Tibial nerve (tissue), 4 donors: Measurements from ENCODE around the gene TULP4. TPM values are rescaled to one million over a fixed set of nuclear protein-coding genes. Genes with fewer than 3 reads are reported as not detected.
"Not testable (repeated sequence)": the region's sequence is repeated elsewhere in the genome, so short reads cannot be mapped to it uniquely, and the experiment has no call there.

Experiments
- DNase-seq, 2 donors: peaks; one replicate each; pipeline ENCODE4 v3.0.0-alpha.2; 2019; ENCODE audit warnings: low spot score in 2 of 2
- H3K27ac ChIP-seq, 4 donors: fragments of 200-600 bp; sonication (generic) in 3 of 4; one replicate each; pipeline ENCODE4 v1.5.1; 2017 to 2019; ENCODE audit warnings: mild to moderate bottlenecking in 1 of 4
- H3K27me3 ChIP-seq, 2 donors: fragments of 200-600 bp; sonication (generic) in 1 of 2; one replicate each; pipeline versions ENCODE4 v1.5.1 to v1.6.0; 2017 to 2019
- H3K36me3 ChIP-seq, 3 donors: fragments of 200-600 bp; sonication (generic); one replicate each; pipeline ENCODE4 v1.5.1; 2018 to 2019
- H3K4me1 ChIP-seq, 4 donors: fragments of 200-600 bp; sonication (generic) in 3 of 4; one replicate each; pipeline ENCODE4 v1.5.1; 2017 to 2019
- H3K4me3 ChIP-seq, 4 donors: fragments of 200-600 bp; sonication (generic) in 3 of 4; one replicate each; pipeline ENCODE4 v1.5.1; 2017 to 2019; ENCODE audit warnings: mild to moderate bottlenecking in 1 of 4, moderate library complexity in 1 of 4
- H3K9me3 ChIP-seq, 4 donors: fragments of 200-600 bp; sonication (generic) in 3 of 4; one replicate each; pipeline ENCODE4 v1.5.1; 2017 to 2019
- CTCF ChIP-seq, 5 experiments: fragments of 200-600 bp in 3 of 5; fragments of 450-650 bp in 2 of 5; sonication (generic) in 3 of 5; IDR thresholded peaks; one replicate each; pipeline ENCODE4 v1.5.1; 2016 to 2019; ENCODE audit warnings: antibody characterized with exemption in 5 of 5, mild to moderate bottlenecking in 3 of 5, moderate library complexity in 2 of 5
- EP300 ChIP-seq, 2 donors: sonication (generic); formaldehyde crosslinking; IDR thresholded peaks; one replicate each; pipeline ENCODE4 v1.6.1; 2017; ENCODE audit warnings: antibody characterized with exemption in 2 of 2, mild to moderate bottlenecking in 1 of 2
- POLR2A ChIP-seq, 2 donors: fragments of 450-650 bp; IDR thresholded peaks; one replicate each; pipeline ENCODE4 v1.6.1; 2017; ENCODE audit warnings: antibody characterized with exemption in 2 of 2, mild to moderate bottlenecking in 2 of 2, moderate library complexity in 2 of 2
- WGBS, 2 donors: methylation state at CpG; one replicate each; pipeline ENCODE4 v1.1.5; 2018; 5-methylcytosine and 5-hydroxymethylcytosine counted together
- total RNA-seq, 4 donors: library from RNA; depleted of rRNA; stranded (reverse); fragments of >200 nt; gene quantifications; one replicate each; pipeline ENCODE4 v1.1.0, GENCODE V29; 2016

Gene TULP4
- total RNA-seq, 4 donors from 2014 or later = 91.2 to 109 (median 101) TPM

GRCh38 chr6:158552796-158553138, 240.5 kb downstream of the TULP4 start:
- H3K27ac ChIP-seq = no peak overlapping the region
- no peaks in the 10 kb centered on the region for H3K36me3 ChIP-seq
- no peak for TF ChIP-seq EP300 (IDR thresholded peaks at IDR 0.05)
- TF ChIP-seq POLR2A (IDR thresholded peaks at IDR 0.05) = no peak
- no peak for TF ChIP-seq CTCF (IDR thresholded peaks at IDR 0.05)
- 86 to 92% methylated on average over 5 of the region's 5 CpGs for WGBS, 2 donors
- H3K4me1 ChIP-seq = no peaks in the 10 kb centered on the region
- H3K9me3 ChIP-seq = no peaks in the 10 kb centered on the region
- no peak for DNase-seq
- peaks cover 0 to 8% of the 10 kb centered on the region in 2 donors for H3K27me3 ChIP-seq
- no peak overlapping the region for H3K4me3 ChIP-seq

- Histone ChIP-seq H3K36me3 (no peaks in the 10 kb centered on the region), H3K4me1 (peaks cover 0 to 6% (median 0%) of the 10 kb centered on the region in 4 donors), H3K9me3 (no peaks in the 10 kb centered on the region), H3K27ac (no peak overlapping the region), H3K4me3 (no peak overlapping the region), H3K27me3 (peaks cover 0 to 8% of the 10 kb centered on the region in 2 donors)
- TF ChIP-seq CTCF (IDR thresholded peaks at IDR 0.05) = no peak
- no peak for TF ChIP-seq POLR2A (IDR thresholded peaks at IDR 0.05)
- TF ChIP-seq EP300 (IDR thresholded peaks at IDR 0.05) = no peak
- DNase-seq = no peak
- 68 to 74% methylated on average over 4 of the region's 4 CpGs for WGBS, 2 donors
Observed at GRCh38 chr6:158554611-158555361, 242.5 kb downstream of the TULP4 start.

- Histone ChIP-seq H3K36me3 (no peaks in the 10 kb centered on the region), H3K9me3 (no peaks in the 10 kb centered on the region), H3K27me3 (peaks cover 0 to 8% of the 10 kb centered on the region in 2 donors), H3K4me1 (peaks cover 0 to 10% (median 4%) of the 10 kb centered on the region in 4 donors), H3K4me3 (no peak overlapping the region), H3K27ac (no peak overlapping the region)
- WGBS, 2 donors = 41 to 45% methylated on average over 7 of the region's 7 CpGs
- TF ChIP-seq POLR2A (IDR thresholded peaks at IDR 0.05) (no peak), CTCF (IDR thresholded peaks at IDR 0.05) (no peak), EP300 (IDR thresholded peaks at IDR 0.05) (no peak)
- DNase-seq = no peak
Observed at GRCh38 chr6:158556113-158556512, 243.8 kb downstream of the TULP4 start.

- not testable (repeated sequence) for H3K4me3 ChIP-seq, DNase-seq, H3K27me3 ChIP-seq, H3K36me3 ChIP-seq, H3K27ac ChIP-seq, H3K9me3 ChIP-seq
- H3K4me1 ChIP-seq = peaks cover 0 to 20% (median 12%) of the 10 kb centered on the region in 4 donors
- WGBS, 2 donors = 92 to 96% methylated on average over 3 of the region's 3 CpGs
Observed at GRCh38 chr6:158557110-158557509, 244.8 kb downstream of the TULP4 start.

GRCh38 chr6:158557927-158558326, 245.7 kb downstream of the TULP4 start:
- no peaks in the 10 kb centered on the region for H3K9me3 ChIP-seq
- H3K27me3 ChIP-seq = peaks cover 0 to 8% of the 10 kb centered on the region in 2 donors
- no peaks in the 10 kb centered on the region for H3K36me3 ChIP-seq
- no peak for TF ChIP-seq EP300 (IDR thresholded peaks at IDR 0.05)
- no peak for TF ChIP-seq POLR2A (IDR thresholded peaks at IDR 0.05)
- TF ChIP-seq CTCF (IDR thresholded peaks at IDR 0.05) = no peak
- DNase-seq = no peak
- H3K4me1 ChIP-seq = peaks cover 0 to 23% (median 12%) of the 10 kb centered on the region in 4 donors
- no peak overlapping the region for H3K4me3 ChIP-seq
- H3K27ac ChIP-seq = no peak overlapping the region
- WGBS, 2 donors = 73% methylated on average over 5 of the region's 5 CpGs
